Testis (tissue), 3 donors: ENCODE data around the gene UTS2B. TPM values are rescaled to one million over a fixed set of nuclear protein-coding genes. Genes with fewer than 3 reads are reported as not detected.
"Not testable (repeated sequence)": the region's sequence is repeated elsewhere in the genome, so short reads cannot be mapped to it uniquely, and the experiment has no call there.

Experiments used
- DNase-seq: peaks from one replicate; pipeline ENCODE4 v3.0.0-alpha.2; 2019
- H3K27ac ChIP-seq, 2 donors: fragments of 200-600 bp; sonication (generic); one replicate each; pipeline ENCODE4 v1.5.1; 2019
- H3K27me3 ChIP-seq: fragments of 200-600 bp; sonication (generic); one replicate; pipeline ENCODE4 v1.5.1; 2019
- H3K36me3 ChIP-seq: fragments of 200-600 bp; sonication (generic); one replicate; pipeline ENCODE4 v1.5.1; 2017; ENCODE audit warnings: low read depth; ENCODE audit errors: missing control alignments
- H3K4me1 ChIP-seq: fragments of 200-600 bp; sonication (generic); one replicate; pipeline ENCODE4 v1.5.1; 2019
- H3K4me3 ChIP-seq, 2 donors: fragments of 200-600 bp; sonication (generic); one replicate each; pipeline ENCODE4 v1.5.1; 2017 to 2019
- H3K9me3 ChIP-seq: fragments of 200-600 bp; sonication (generic); one replicate; pipeline ENCODE4 v1.5.1; 2017
- CTCF ChIP-seq, 3 experiments: fragments of 450-650 bp in 2 of 3; fragments of 200-600 bp in 1 of 3; sonication (generic) in 1 of 3; IDR thresholded peaks; one replicate each; pipeline ENCODE4 v1.5.1; 2016 to 2019; ENCODE audit warnings: antibody characterized with exemption in 3 of 3, mild to moderate bottlenecking in 2 of 3, moderate library complexity in 1 of 3
- POLR2A ChIP-seq: fragments of 450-650 bp; IDR thresholded peaks from one replicate; pipeline ENCODE4 v1.6.1; 2017; ENCODE audit warnings: antibody characterized with exemption, mild to moderate bottlenecking, moderate library complexity
- WGBS, 2 donors: methylation state at CpG; one replicate each; pipeline ENCODE4 v1.1.5; 2018; 5-methylcytosine and 5-hydroxymethylcytosine counted together
- intact Hi-C: fragments of 100-400 bp; cut with DNase I; formaldehyde crosslinking; loops from one replicate; pipeline ENCODE4 v1.15.1; 2023; ENCODE audit warnings: low total_unique reads
- polyA plus RNA-seq: library from polyadenylated mRNA; stranded (reverse); fragments of 350-450 nt; fragmentation: Illumina TruSeq; extraction: RNeasy Lipid Tissue Mini Kit (QIAGEN cat#74804); gene quantifications from one replicate; pipeline ENCODE4 v1.2.3, GENCODE V29; 2014; ENCODE audit warnings: low read depth, low replicate concordance; ENCODE audit not compliant: insufficient read depth
- total RNA-seq, 2 donors: library from RNA; depleted of rRNA; stranded (reverse); fragments of >200 nt; gene quantifications; one replicate each; pipeline ENCODE4 v1.2.3, GENCODE V29; 2016

The UTS2B gene
- total and polyA plus RNA-seq, 3 donors from 2014 or later, result 5.9 to 13.1 (median 12.3) TPM

- WGBS, 2 donors, result 95 to 98% methylated on average over 5 of the region's 5 CpGs
- no peak overlapping the region for H3K27ac ChIP-seq
- no peaks in the 10 kb centered on the region for H3K9me3 ChIP-seq
- TF ChIP-seq POLR2A (no peak), CTCF (IDR thresholded peaks at IDR 0.05) (no peak)
- H3K27me3 ChIP-seq, result no peaks in the 10 kb centered on the region
- H3K4me1 ChIP-seq, result no peaks in the 10 kb centered on the region
- no peaks in the 10 kb centered on the region for H3K36me3 ChIP-seq
- H3K4me3 ChIP-seq, result no peak overlapping the region
- DNase-seq, result no peak
- intact Hi-C loops, result no loop called here
These were observed 75.2 kb downstream of the UTS2B start for GRCh38 chr3:191255156-191255555.

GRCh38 chr3:191254098-191254873 is 76.0 kb downstream of the UTS2B start:
- H3K4me1 ChIP-seq, result no peaks in the 10 kb centered on the region
- H3K27me3 ChIP-seq, result no peaks in the 10 kb centered on the region
- intact Hi-C loops, result no loop called here
- WGBS, 2 donors, result 56 to 71% methylated on average over 3 of the region's 3 CpGs
- H3K36me3 ChIP-seq, result no peaks in the 10 kb centered on the region
- no peak for DNase-seq
- H3K4me3 ChIP-seq, result no peak overlapping the region
- TF ChIP-seq CTCF (IDR thresholded peaks at IDR 0.05) (no peak), POLR2A (no peak)
- no peak overlapping the region for H3K27ac ChIP-seq
- no peaks in the 10 kb centered on the region for H3K9me3 ChIP-seq

GRCh38 chr3:191253089-191253799 is 77.1 kb downstream of the UTS2B start:
- intact Hi-C loops, result no loop called here
- no peak for DNase-seq
- no peaks in the 10 kb centered on the region for H3K9me3 ChIP-seq
- no peak overlapping the region for H3K27ac ChIP-seq
- no peaks in the 10 kb centered on the region for H3K4me1 ChIP-seq
- no peak overlapping the region for H3K4me3 ChIP-seq
- 83 to 87% methylated on average over 6 of the region's 6 CpGs for WGBS, 2 donors
- no peaks in the 10 kb centered on the region for H3K27me3 ChIP-seq
- TF ChIP-seq POLR2A (no peak), CTCF (IDR thresholded peaks at IDR 0.05) (no peak)
- H3K36me3 ChIP-seq, result no peaks in the 10 kb centered on the region

- no peaks in the 10 kb centered on the region for H3K27me3 ChIP-seq
- 85 to 88% methylated on average over 1 of the region's 1 CpG for WGBS, 2 donors
- TF ChIP-seq POLR2A (no peak), CTCF (IDR thresholded peaks at IDR 0.05) (no peak)
- H3K27ac ChIP-seq, result no peak overlapping the region
- H3K4me3 ChIP-seq, result no peak overlapping the region
- DNase-seq, result no peak
- no peaks in the 10 kb centered on the region for H3K9me3 ChIP-seq
- no peaks in the 10 kb centered on the region for H3K4me1 ChIP-seq
- H3K36me3 ChIP-seq, result no peaks in the 10 kb centered on the region
- intact Hi-C loops, result no loop called here
These were observed 83.7 kb downstream of the UTS2B start for GRCh38 chr3:191246630-191247029.

- H3K27ac ChIP-seq, H3K36me3 ChIP-seq, H3K4me1 ChIP-seq, intact Hi-C loops, H3K4me3 ChIP-seq, H3K9me3 ChIP-seq, H3K27me3 ChIP-seq: not testable (repeated sequence)
- peak; percentile 37 for DNase-seq
- 91 to 92% methylated on average over 5 of the region's 5 CpGs for WGBS, 2 donors
These were observed 84.3 kb downstream of the UTS2B start for GRCh38 chr3:191246034-191246433.
